Smooth muscle cell (in vitro differentiated cells): ENCODE data around the gene OVCA2. TPM values are rescaled to one million over a fixed set of nuclear protein-coding genes. Genes with fewer than 3 reads are reported as not detected.

ENCODE experiments used
- DNase-seq: peaks from one replicate; lab custom pipeline; 2025; ENCODE audit not compliant: unreplicated experiment; lab: John Stamatoyannopoulos, UW
- H2AFZ ChIP-seq: fragments of 200-600 bp; sonication (generic); 2 replicates; pipeline ENCODE4 v1.6.0; 2016; ENCODE audit warnings: antibody characterized with exemption, low read depth, mild to moderate bottlenecking
- H3F3A ChIP-seq: fragments of 200-600 bp; sonication (generic); 2 replicates; pipeline ENCODE4 v1.6.0; 2017; ENCODE audit warnings: antibody characterized with exemption, low read depth
- H3K27ac ChIP-seq: fragments of 200-600 bp; sonication (generic); 2 replicates; pipeline ENCODE4 v1.5.1; 2016; ENCODE audit warnings: low read depth, mild to moderate bottlenecking
- H3K27me3 ChIP-seq: fragments of 200-600 bp; sonication (generic); 2 replicates; pipeline ENCODE4 v1.6.1; 2016; ENCODE audit warnings: low read depth, mild to moderate bottlenecking
- H3K36me3 ChIP-seq: fragments of 200-600 bp; sonication (generic); 2 replicates; pipeline ENCODE4 v1.5.1; 2016; ENCODE audit warnings: low read depth
- H3K4me1 ChIP-seq: fragments of 200-600 bp; sonication (generic); 2 replicates; pipeline ENCODE4 v1.5.1; 2016; ENCODE audit warnings: low read depth
- H3K4me2 ChIP-seq: fragments of 200-600 bp; sonication (generic); 2 replicates; pipeline ENCODE4 v1.6.0; 2016; ENCODE audit warnings: mild to moderate bottlenecking
- H3K4me3 ChIP-seq: fragments of 200-600 bp; sonication (generic); 2 replicates; pipeline ENCODE4 v1.5.1; 2016; ENCODE audit warnings: mild to moderate bottlenecking
- H3K79me2 ChIP-seq: fragments of 200-600 bp; sonication (generic); 2 replicates; pipeline ENCODE4 v1.6.0; 2016; ENCODE audit warnings: low read depth, mild to moderate bottlenecking
- H3K9ac ChIP-seq: fragments of 200-600 bp; sonication (generic); 2 replicates; pipeline ENCODE4 v1.6.0; 2016; ENCODE audit warnings: low read depth
- H3K9me3 ChIP-seq: fragments of 200-600 bp; sonication (generic); replicated peaks from 2 replicates; pipeline ENCODE4 v1.5.1; 2016; ENCODE audit warnings: low read depth
- H4K20me1 ChIP-seq: fragments of 200-600 bp; sonication (generic); 2 replicates; pipeline ENCODE4 v1.6.0; 2016; ENCODE audit warnings: low read depth
- WGBS: methylation state at CpG from one replicate; pipeline ENCODE4 v1.1.7; 2016; ENCODE audit warnings: low lambda C conversion rate; 5-methylcytosine and 5-hydroxymethylcytosine counted together
- polyA plus RNA-seq: library from polyadenylated mRNA; unstranded; fragments of >200 nt; fragmentation: Nextera tagmentation; extraction: Ambion mirVana; gene quantifications from 2 replicates; pipeline ENCODE4 v1.2.1, GENCODE V29; 2016
- total RNA-seq: library from RNA; depleted of rRNA; stranded (reverse); fragments of >200 nt; gene quantifications from 2 replicates; pipeline ENCODE4 v1.2.3, GENCODE V29; 2014
- TF ChIP-seq, protein P1 (sequence below): fragments of 200-600 bp; sonication (generic); IDR thresholded peaks from 2 replicates; pipeline ENCODE4 v1.5.1; 2017; ENCODE audit warnings: borderline replicate concordance, mild to moderate bottlenecking, antibody characterized with exemption; ENCODE audit not compliant: insufficient read depth, poor library complexity, severe bottlenecking

The OVCA2 gene
- total and polyA plus RNA-seq, 2 experiments from 2014 or later = 46.7 to 47.6 TPM

DNA sequence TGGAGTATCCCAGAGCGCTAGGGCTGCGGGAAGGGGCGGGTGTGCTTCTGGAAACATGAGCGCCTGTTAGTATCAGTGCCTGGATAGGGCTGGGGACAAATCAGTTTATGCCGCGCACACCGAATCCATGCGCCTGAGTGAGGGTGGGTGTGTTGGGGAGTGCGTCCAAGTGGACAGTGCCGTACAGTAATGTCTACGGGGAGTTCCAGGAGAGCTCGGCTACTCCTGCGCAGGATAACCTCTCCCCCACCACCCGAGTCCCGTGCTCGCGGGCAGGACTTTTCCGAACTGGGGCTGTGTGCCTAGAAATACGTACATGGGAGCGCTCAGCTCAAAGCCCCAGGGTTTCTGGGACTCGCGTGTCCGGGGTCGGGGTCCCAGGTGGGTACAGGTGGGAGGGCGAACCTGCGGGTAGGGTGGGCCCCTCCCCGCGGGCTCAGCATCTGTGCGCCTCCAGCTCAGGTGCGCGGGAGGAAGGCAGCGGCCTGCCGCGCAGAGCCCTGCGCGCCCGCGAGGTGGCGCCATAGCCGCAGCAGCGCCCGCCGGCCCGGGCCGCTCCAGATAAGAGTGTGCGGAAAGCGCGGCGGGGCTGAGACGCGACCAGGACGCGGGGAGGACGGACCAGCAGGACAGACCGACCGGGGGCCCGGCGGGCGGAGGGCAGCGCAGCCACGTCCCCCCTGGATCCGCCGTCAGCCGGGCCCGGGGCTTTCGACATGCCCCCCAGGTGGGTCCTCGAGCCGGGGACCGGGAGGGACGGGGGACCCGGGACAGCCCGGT lies 12.9 kb downstream of the OVCA2 start, which contains the start of gene HIC1:
HIC1 (plus strand) TSS at position 592 of the 780 bp plus-strand sequence. CDS start 1,588 bp downstream, outside the sequence.
- Histone ChIP-seq H3K79me2 (peaks cover 4% of the 10 kb centered on the region), H3K27me3 (peaks cover 42% of the 10 kb centered on the region), H4K20me1 (peaks cover 25% of the 10 kb centered on the region), H3K36me3 (no peaks in the 10 kb centered on the region), H3K4me2 (peak within 1 kb of the TSS; percentile 93), H3K9ac (peak within 1 kb of the TSS; percentile 24), H2AFZ (no peak within 1 kb of the TSS), H3F3A (peaks cover 6% of the 10 kb centered on the region), H3K9me3 (no peaks in the 10 kb centered on the region), H3K4me3 (peak within 1 kb of the TSS; percentile 59), H3K27ac (no peak within 1 kb of the TSS), H3K4me1 (peaks cover 18% of the 10 kb centered on the region)
- DNase-seq = peak; percentile 59
- TF ChIP-seq, protein P1, sequence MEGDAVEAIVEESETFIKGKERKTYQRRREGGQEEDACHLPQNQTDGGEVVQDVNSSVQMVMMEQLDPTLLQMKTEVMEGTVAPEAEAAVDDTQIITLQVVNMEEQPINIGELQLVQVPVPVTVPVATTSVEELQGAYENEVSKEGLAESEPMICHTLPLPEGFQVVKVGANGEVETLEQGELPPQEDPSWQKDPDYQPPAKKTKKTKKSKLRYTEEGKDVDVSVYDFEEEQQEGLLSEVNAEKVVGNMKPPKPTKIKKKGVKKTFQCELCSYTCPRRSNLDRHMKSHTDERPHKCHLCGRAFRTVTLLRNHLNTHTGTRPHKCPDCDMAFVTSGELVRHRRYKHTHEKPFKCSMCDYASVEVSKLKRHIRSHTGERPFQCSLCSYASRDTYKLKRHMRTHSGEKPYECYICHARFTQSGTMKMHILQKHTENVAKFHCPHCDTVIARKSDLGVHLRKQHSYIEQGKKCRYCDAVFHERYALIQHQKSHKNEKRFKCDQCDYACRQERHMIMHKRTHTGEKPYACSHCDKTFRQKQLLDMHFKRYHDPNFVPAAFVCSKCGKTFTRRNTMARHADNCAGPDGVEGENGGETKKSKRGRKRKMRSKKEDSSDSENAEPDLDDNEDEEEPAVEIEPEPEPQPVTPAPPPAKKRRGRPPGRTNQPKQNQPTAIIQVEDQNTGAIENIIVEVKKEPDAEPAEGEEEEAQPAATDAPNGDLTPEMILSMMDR = peak; percentile 84
- WGBS = 7% methylated on average over 68 of the region's 72 CpGs

DNA sequence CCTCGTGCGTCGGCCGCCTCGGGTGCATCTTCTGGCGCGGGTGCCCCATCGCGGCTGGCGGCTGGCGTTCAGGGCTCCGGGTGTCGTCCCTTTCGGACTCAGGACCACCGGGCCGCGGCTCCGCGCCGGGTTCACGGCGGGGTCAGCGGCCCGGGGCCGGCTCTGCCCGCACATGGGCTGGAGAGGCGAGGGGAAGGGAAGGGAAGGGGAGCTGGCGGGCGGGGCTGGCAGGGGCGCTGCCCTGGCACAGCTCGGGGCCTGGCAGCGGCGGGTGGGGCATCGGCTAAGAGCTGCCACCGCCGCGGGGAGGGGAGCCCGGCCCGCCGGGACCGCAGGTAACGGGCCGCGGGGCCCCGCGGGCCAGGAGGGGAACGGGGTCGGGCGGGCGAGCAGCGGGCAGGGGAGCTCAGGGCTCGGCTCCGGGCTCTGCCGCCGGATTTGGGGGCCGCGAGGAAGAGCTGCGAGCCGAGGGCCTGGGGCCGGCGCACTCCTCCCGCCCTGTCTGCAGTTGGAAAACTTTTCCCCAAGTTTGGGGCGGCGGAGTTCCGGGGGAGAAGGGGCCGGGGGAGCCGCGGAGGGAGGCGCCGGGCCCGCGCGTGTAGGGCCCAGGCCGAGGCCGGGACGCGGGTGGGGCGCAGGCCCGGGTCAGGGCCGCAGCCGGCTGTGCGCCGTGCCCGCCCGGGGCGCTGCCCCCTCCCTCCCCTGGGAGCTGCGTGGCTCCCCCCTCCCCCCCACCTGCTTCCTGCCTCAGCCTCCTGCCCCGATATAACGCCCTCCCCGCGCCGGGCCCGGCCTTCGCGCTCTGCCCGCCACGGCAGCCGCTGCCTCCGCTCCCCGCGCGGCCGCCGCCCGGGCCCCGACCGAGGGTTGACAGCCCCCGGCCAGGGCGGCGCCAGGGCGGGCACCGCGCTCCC lies 13.7 kb downstream of the OVCA2 start:
- Histone ChIP-seq H3K27ac (no peak overlapping the region), H3K27me3 (peaks cover 42% of the 10 kb centered on the region), H3K36me3 (no peaks in the 10 kb centered on the region), H3K79me2 (peaks cover 4% of the 10 kb centered on the region), H2AFZ (no peak overlapping the region), H3K4me1 (peaks cover 18% of the 10 kb centered on the region), H4K20me1 (peaks cover 25% of the 10 kb centered on the region), H3K4me3 (peak overlapping the region; percentile 59), H3K9ac (peak overlapping the region; percentile 24), H3K4me2 (peak overlapping the region; percentile 93), H3F3A (peaks cover 6% of the 10 kb centered on the region), H3K9me3 (no peaks in the 10 kb centered on the region)
- TF ChIP-seq, protein P1 = no peak
- 5% methylated on average over 8 of the region's 113 CpGs for WGBS
- no peak for DNase-seq

DNA sequence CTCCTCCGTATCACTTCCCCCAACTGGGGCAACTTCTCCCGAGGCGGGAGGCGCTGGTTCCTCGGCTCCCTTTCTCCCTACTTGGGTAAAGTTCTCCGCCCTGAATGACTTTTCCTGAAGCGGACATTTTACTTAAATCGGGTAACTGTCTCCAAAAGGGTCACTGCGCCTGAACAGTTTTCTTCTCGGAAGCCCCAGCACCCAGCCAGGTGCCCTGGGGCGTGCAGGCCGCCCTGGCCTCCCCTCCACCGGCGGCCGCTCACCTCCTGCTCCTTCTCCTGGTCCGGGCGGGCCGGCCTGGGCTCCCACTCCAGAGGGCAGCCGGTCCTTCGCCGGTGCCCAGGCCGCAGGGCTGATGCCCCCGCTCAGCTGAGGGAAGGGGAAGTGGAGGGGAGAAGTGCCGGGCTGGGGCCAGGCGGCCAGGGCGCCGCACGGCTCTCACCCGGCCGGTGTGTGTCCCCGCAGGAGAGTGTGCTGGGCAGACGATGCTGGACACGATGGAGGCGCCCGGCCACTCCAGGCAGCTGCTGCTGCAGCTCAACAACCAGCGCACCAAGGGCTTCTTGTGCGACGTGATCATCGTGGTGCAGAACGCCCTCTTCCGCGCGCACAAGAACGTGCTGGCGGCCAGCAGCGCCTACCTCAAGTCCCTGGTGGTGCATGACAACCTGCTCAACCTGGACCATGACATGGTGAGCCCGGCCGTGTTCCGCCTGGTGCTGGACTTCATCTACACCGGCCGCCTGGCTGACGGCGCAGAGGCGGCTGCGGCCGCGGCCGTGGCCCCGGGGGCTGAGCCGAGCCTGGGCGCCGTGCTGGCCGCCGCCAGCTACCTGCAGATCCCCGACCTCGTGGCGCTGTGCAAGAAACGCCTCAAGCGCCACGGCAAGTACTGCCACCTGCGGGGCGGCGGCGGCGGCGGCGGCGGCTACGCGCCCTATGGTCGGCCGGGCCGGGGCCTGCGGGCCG lies 14.7 kb downstream of the OVCA2 start:
- Histone ChIP-seq H3K27me3 (peaks cover 34% of the 10 kb centered on the region), H3K9ac (no peak overlapping the region), H3K79me2 (peaks cover 4% of the 10 kb centered on the region), H3K9me3 (no peaks in the 10 kb centered on the region), H3K4me1 (peaks cover 10% of the 10 kb centered on the region), H3F3A (peaks cover 5% of the 10 kb centered on the region), H3K36me3 (no peaks in the 10 kb centered on the region), H2AFZ (no peak overlapping the region), H3K4me2 (peak overlapping the region; percentile 93), H3K27ac (no peak overlapping the region), H4K20me1 (peaks cover 25% of the 10 kb centered on the region), H3K4me3 (peak overlapping the region; percentile 59)
- WGBS = 18% methylated on average over 64 of the region's 85 CpGs
- TF ChIP-seq, protein P1 = no peak
- peak; percentile 38 for DNase-seq
